A673 (cell line): ENCODE measurements around the gene OFD1. TPM values are rescaled to one million over a fixed set of nuclear protein-coding genes. Genes with fewer than 3 reads are reported as not detected.

Experiments used
- BruUV-seq: library from RNA; stranded (reverse); fragments of 400-500 nt; replicated peaks from 2 replicates; lab custom pipeline; 2021; lab: Mats Ljungman, UMichigan
- CTCF ChIA-PET: fragments of 300-600 bp; sonication (Branson Sonifier 250); formaldehyde crosslinking; loops from one replicate; lab custom pipeline; 2022; ENCODE audit warnings: antibody characterized with exemption; lab: Charles Lee
- POLR2A ChIA-PET: fragments of 300-600 bp; sonication (Branson Sonifier 250); formaldehyde crosslinking; loops from one replicate; lab custom pipeline; 2022; ENCODE audit warnings: antibody characterized with exemption; ENCODE audit not compliant: low non-redundant PET; lab: Charles Lee
- DNase-seq: peaks from one replicate; pipeline ENCODE4 v3.0.0-alpha.2; 2015; ENCODE audit warnings: low spot score
- H3K27ac ChIP-seq: fragments of 200-600 bp; sonication (generic); 2 replicates; pipeline ENCODE4 v1.5.1; 2016; ENCODE audit warnings: mixed run types, low read depth, mild to moderate bottlenecking, mixed read lengths, antibody characterized with exemption, low read length; ENCODE audit not compliant: poor library complexity, severe bottlenecking
- H3K27me3 ChIP-seq: fragments of 200-600 bp; sonication (generic); replicated peaks from 2 replicates; pipeline ENCODE4 v1.6.1; 2017; ENCODE audit warnings: mixed run types, low read depth, mild to moderate bottlenecking, mixed read lengths, antibody characterized with exemption, low read length; ENCODE audit not compliant: insufficient read depth, poor library complexity
- H3K36me3 ChIP-seq: fragments of 200-600 bp; sonication (generic); 2 replicates; pipeline ENCODE4 v1.6.1; 2016; ENCODE audit warnings: mixed run types, mild to moderate bottlenecking, mixed read lengths, antibody characterized with exemption, low read length; ENCODE audit not compliant: insufficient read depth, poor library complexity, severe bottlenecking
- H3K4me1 ChIP-seq: fragments of 200-600 bp; sonication (generic); 2 replicates; pipeline ENCODE4 v1.6.1; 2017; ENCODE audit warnings: mixed run types, mild to moderate bottlenecking, mixed read lengths, antibody characterized with exemption, low read length; ENCODE audit not compliant: insufficient read depth, poor library complexity, severe bottlenecking
- H3K4me3 ChIP-seq: fragments of 200-600 bp; sonication (generic); 2 replicates; pipeline ENCODE4 v1.5.1; 2016; ENCODE audit warnings: low read depth, mixed run types, mild to moderate bottlenecking, mixed read lengths, low read length; ENCODE audit not compliant: poor library complexity, severe bottlenecking
- H3K9me3 ChIP-seq: fragments of 200-600 bp; sonication (generic); 2 replicates; pipeline ENCODE4 v1.6.1; 2016; ENCODE audit warnings: mixed run types, low read depth, mild to moderate bottlenecking, mixed read lengths, antibody characterized with exemption, low read length; ENCODE audit not compliant: poor library complexity, severe bottlenecking
- EZH2 ChIP-seq: fragments of 200-600 bp; sonication (generic); IDR thresholded peaks from 2 replicates; pipeline ENCODE4 v1.6.1; 2017; ENCODE audit warnings: borderline replicate concordance, low read depth, mild to moderate bottlenecking, mixed read lengths, antibody characterized with exemption, low read length; ENCODE audit not compliant: poor library complexity, severe bottlenecking
- intact Hi-C: fragments of 100-400 bp; cut with micrococcal nuclease; formaldehyde crosslinking; loops from one replicate; pipeline ENCODE4 v1.10.0; 2022; ENCODE audit not compliant: unreplicated experiment
- total RNA-seq: library from RNA; stranded (reverse); gene quantifications from 2 replicates; pipeline ENCODE4 v1.2.3, GENCODE V29; 2021
- TF ChIP-seq, protein P1 (sequence below): fragments of 300-800, 200-600 bp; sonication (generic); conservative IDR thresholded peaks from 2 replicates; pipeline ENCODE4 v1.5.1; 2017; ENCODE audit warnings: low read depth, mild to moderate bottlenecking, antibody characterized with exemption, low read length, moderate library complexity, mixed read lengths

The OFD1 gene
- total RNA-seq, 1 experiment from 2014 or later = 28.6 TPM

DNA sequence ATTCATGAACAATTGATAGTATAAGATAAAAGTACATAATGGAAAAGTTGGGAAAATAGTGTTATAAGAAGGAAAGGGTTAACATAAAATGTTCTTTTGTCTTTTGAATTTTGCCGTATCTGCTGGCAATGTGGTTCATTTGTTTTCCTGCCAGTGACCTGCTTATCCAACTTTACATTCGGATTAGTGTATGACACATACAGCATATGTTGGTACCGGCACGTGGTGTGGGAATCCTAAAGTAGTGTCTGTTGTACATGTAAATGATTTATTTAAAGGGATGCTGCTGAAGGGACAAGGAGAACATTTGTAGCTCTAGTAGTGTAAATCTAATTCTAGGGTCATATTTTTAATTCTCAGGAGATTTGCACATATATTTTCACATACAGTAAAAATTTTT is 34.2 kb upstream of the OFD1 start:
- intact Hi-C loops = no loop called here
- TF ChIP-seq EZH2 = no peak
- TF ChIP-seq, protein P1, sequence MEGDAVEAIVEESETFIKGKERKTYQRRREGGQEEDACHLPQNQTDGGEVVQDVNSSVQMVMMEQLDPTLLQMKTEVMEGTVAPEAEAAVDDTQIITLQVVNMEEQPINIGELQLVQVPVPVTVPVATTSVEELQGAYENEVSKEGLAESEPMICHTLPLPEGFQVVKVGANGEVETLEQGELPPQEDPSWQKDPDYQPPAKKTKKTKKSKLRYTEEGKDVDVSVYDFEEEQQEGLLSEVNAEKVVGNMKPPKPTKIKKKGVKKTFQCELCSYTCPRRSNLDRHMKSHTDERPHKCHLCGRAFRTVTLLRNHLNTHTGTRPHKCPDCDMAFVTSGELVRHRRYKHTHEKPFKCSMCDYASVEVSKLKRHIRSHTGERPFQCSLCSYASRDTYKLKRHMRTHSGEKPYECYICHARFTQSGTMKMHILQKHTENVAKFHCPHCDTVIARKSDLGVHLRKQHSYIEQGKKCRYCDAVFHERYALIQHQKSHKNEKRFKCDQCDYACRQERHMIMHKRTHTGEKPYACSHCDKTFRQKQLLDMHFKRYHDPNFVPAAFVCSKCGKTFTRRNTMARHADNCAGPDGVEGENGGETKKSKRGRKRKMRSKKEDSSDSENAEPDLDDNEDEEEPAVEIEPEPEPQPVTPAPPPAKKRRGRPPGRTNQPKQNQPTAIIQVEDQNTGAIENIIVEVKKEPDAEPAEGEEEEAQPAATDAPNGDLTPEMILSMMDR = no peak
- CTCF ChIA-PET = no interaction called here

DNA sequence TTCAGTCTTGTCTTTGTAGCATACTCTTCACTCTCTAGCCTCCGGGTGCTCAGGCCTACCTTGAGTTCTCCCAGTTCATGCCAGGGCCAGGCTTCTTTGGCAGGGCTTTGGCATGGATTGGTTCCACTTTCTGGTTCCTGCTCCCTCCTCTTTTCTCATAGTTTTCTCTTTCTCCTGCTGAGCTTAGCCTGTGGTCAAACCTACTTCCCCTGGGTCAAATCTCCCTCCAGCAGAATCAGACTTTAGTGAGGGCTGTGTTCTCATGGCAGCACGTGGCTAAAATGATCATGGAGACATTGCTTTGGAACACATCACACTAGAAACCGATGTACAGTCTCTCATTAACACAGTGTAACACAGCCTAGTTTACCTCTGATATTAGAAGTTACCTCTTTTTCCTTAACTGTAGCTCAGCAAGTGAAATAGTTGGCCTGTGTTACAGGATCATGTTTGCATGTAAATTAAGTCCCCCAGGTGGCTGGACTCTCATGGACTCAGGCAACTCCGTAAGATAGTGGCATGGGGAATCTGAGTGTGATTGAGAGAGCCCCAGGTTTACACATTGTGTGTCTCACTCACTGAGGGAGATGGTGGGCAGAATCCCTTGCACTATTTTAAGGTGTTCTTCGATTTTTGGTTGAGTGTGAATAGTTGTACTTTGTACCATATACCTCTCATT is 32.3 kb upstream of the OFD1 start:
- Histone ChIP-seq H3K4me3 (no peak overlapping the region), H3K4me1 (peaks cover 20% of the 10 kb centered on the region), H3K27me3 (no peaks in the 10 kb centered on the region), H3K27ac (no peak overlapping the region), H3K36me3 (no peaks in the 10 kb centered on the region), H3K9me3 (no peaks in the 10 kb centered on the region)
- TF ChIP-seq EZH2 = no peak
- TF ChIP-seq, protein P1 = no peak
- intact Hi-C loops = no loop called here
- POLR2A ChIA-PET = no interaction called here
- CTCF ChIA-PET = no interaction called here
- no TSS peak for BruUV-seq
- no peak for DNase-seq

More for the DNA sequence above, 34.2 kb upstream of the OFD1 start:
- no peak for DNase-seq
- BruUV-seq = no TSS peak
- POLR2A ChIA-PET = no interaction called here
- peaks cover 24% of the 10 kb centered on the region for H3K4me1 ChIP-seq
- no peaks in the 10 kb centered on the region for H3K27me3 ChIP-seq
- H3K9me3 ChIP-seq = no peaks in the 10 kb centered on the region
- no peak overlapping the region for H3K27ac ChIP-seq
- no peaks in the 10 kb centered on the region for H3K36me3 ChIP-seq
- no peak overlapping the region for H3K4me3 ChIP-seq

DNA sequence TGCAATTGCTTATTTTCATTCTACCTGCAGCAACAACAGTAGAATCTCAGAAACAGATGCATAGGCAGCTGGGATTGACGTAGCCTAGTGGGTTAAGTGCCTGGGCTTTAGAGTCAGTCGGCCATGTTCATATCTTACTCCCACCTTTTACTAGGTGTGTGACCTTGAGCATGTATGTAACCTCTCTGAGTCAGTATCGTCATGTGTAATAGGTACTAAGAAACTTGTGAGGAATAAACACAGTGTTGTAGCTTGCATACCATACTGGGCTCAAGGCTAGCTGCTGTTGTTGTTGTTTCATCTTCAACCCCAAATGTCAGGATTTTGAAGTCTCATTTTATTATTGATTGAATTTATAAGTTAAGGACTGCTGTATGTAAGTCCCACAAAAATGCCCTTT is 31.4 kb upstream of the OFD1 start:
- no peaks in the 10 kb centered on the region for H3K27me3 ChIP-seq
- intact Hi-C loops = no loop called here
- H3K9me3 ChIP-seq = no peaks in the 10 kb centered on the region
- ChIA-PET POLR2A (no interaction called here), CTCF (no interaction called here)
- H3K36me3 ChIP-seq = peaks cover under 1% of the 10 kb centered on the region
- BruUV-seq = no TSS peak
- DNase-seq = no peak
- TF ChIP-seq, protein P1 = no peak
- TF ChIP-seq EZH2 = no peak
- H3K27ac ChIP-seq = no peak overlapping the region
- H3K4me3 ChIP-seq = no peak overlapping the region
- H3K4me1 ChIP-seq = peaks cover 15% of the 10 kb centered on the region
